OCI-M1 (cell line): ENCODE measurements around the gene COTL1.
"Not testable (repeated sequence)": the region's sequence is repeated elsewhere in the genome, so short reads cannot be mapped to it uniquely, and the experiment has no call there.

Experiments
- DNase-seq: peaks from one replicate; lab custom pipeline; 2025; lab: John Stamatoyannopoulos, UW

Gene COTL1

DNA sequence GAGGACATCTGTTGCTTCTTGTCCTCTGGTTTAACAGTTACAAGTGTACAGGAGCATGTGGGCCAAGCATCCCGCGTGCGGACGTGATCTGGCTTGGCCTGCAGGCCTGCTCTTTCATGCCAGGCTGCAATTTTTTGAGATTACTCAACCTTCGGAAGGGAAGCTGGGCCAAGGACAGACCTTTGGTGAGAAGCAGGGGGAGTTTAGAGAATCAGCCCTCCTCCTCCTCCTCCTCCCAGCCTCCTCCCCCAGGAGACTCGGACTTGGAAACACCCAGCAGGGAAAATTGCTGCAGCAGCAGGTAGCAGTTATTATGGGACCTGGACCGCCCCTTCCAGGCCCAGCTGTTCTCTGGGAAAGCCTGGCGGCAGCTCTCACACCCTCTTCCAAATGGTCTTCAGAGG is 25.3 kb upstream of the COTL1 start:
- DNase-seq, result no peak

DNA sequence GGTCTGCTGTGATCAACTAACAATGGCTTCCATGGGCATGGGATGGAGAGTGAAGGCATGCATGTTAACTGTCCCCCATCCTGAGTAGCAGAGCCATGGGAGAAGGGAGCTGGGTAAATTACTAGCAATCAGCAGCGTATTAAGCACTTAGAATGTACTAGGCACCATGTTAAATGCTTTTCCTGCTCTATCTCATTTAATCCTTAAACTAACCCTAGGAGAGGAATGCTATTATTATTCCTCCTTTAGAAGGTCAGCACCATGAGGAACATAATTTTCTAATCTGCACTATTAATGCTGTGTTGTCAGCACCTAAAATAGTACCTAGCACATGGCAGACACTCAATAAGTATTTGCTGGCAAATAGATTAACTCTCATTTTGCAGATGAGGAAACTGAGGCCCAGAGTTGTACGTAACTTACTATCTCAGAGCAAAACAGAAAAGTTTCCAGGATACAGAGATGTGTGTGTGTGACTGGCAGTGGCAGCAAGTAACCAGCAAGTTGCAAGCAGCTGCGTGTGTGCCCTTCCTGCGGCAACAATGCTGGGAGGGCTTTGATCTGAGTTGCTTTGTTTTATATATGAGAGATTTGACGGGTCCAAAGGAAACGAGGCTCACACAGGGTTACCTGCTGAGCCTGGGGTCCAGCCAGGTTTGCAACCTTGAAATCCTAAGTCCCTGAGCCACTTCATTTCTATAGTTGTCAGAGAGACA is 23.9 kb upstream of the COTL1 start:
- no peak for DNase-seq

DNA sequence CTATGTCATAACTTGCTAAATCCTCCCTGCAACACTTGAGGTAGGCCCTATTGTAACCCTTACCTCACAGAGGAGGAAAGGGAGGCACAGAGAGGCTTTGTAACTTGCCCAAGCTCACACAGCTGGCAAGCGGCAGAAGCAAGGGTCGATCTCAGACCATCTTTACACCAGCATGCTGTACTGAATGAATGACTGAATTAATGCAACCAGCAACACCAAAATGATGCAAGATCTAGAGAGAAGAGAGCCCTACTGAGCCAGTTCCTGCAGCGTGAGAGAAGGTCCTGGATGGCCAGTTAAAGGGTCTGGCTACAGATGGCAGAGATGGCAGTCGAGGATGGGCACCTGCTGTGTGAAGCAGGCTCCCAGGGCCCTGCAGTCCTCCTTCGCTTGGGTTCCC is 22.3 kb upstream of the COTL1 start:
- no peak for DNase-seq

DNA sequence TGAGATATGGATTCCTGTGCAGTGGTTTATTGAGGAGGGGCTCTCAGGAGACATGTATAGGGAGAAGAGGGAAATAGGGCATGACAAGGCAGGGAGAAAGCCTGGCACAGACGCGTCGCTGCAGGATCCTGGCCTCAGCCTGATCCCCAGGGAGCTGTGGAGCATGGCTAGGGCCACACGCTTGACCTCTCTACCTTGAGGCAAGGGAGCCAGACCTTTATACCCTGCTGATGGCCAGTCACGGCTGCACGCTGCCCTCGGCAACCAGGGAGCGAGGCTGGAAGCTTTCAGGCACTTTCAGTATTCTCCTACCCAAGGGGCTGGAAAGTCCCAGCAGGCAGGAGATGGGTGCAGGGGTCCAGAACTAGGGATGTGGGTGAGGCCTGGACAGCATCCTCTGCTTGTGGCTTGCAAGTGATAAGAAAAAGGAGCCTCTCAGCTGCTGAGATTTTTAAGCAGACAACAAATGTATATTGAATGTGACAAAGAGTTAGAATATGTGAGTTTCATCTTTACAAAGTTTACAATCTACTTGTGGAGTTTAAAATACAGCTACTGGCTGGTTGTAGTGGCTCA is 20.4 kb upstream of the COTL1 start:
- no peak for DNase-seq

DNA sequence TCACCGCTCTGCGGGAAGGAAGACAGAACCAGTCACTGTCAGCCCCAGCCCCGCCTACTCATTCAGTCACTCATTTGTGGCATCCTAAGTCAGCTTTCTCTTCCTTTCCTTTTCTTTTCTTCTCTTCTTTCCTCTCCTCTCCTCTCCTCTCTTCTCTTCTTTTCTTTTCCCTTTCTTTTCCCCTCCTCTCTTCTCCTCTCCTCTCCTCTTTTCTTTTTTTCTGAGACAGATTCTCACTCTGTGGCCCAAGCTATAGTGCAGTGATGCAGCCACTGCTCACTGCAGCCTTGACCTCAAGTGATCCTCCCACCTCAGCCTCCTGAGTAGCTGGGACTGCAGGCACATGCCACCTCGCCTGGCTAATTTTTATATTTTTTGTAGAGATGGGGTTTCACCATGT is 19.8 kb upstream of the COTL1 start:
- DNase-seq, result no peak

DNA sequence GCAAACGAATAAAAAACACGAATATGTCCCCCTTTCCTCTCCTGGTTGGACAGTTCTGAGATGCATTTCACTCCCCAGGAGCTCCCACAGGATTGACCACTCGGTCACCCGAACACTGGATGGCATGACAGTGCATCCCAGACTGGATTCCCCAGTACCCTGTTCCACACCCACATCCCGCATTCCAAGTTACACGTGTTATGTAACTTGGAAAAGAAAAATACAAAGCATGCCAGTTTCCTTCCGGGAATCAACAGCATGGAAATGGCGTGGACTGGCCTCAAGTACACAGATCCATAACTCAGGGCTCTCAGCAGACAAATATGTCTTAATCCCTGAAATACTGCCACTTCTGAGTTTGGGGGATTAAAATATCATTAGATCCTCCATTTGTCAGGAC is 17.8 kb upstream of the COTL1 start:
- no peak for DNase-seq

DNA sequence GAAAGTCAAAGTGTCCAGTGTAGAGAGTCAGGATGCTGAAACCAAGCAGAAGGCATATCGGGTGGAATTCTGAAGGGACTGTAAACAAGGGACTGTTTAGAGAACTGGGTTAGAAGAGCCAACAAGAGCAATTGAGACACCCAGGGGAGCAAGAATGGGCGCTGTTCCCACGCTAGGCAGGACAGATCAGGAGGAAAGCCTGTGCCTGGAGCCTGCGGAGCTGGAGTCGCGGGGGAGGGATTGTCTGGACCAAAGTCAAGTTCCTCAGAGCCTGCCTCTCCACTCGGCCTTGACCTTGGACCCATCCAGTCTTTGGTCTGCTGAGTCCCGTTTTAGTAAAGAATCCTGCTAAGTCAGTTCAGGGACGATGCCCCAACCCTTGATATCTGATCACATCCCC is 15.7 kb upstream of the COTL1 start:
- DNase-seq, result no peak

DNA sequence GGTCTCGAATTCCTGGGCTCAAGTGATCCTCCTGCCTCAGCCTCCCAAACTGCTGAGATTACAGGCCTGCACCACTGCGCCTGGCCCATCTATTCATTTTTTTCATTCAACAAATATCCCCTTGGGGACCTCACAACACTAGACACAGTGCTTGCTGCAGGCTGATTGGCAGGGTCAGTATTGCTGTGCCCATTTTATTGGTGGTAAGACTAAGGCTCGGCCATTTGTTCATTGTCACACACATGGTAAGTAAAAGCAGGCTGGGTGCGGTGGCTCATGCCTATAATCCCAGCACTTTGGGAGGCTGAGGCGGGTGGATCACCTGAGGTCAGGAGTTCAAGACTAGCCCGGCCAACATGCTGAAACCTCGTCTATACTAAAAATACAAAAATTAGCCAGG is 15.0 kb upstream of the COTL1 start:
- DNase-seq, result not testable (repeated sequence)

DNA sequence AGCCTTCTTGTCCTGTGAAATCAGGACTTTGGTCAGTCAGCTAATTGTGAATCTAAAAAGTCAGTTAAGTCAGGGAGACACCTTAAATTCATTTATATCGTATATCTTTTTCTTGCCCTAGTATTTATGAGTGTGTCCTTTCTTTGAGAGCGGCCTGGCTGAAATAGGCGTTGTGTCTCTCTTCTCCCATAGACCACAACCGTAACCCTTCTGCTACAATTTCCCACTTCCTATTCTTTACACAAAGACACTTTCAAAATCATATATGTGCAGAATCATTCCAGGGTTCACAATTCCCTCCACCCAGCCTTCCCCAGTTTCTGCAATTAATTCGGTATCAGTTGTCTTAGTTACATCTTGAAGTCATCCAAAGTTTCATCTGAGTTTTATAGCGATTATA is 14.0 kb upstream of the COTL1 start:
- DNase-seq, result no peak

DNA sequence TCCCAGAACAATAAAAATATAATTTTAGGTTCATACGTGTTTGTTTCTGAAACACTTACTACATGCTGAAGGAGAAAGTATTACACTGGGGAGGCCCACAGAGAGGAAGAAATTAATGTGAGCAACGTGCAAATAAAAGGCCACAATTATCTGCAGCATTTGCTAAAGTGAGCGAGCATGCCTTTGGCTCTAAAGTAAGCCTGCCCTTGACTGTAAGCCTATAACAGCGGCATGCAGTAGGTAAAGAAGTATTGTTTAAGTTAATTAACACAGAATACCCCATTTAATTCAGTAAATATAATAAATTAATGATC is 13.2 kb upstream of the COTL1 start:
- DNase-seq, result no peak

DNA sequence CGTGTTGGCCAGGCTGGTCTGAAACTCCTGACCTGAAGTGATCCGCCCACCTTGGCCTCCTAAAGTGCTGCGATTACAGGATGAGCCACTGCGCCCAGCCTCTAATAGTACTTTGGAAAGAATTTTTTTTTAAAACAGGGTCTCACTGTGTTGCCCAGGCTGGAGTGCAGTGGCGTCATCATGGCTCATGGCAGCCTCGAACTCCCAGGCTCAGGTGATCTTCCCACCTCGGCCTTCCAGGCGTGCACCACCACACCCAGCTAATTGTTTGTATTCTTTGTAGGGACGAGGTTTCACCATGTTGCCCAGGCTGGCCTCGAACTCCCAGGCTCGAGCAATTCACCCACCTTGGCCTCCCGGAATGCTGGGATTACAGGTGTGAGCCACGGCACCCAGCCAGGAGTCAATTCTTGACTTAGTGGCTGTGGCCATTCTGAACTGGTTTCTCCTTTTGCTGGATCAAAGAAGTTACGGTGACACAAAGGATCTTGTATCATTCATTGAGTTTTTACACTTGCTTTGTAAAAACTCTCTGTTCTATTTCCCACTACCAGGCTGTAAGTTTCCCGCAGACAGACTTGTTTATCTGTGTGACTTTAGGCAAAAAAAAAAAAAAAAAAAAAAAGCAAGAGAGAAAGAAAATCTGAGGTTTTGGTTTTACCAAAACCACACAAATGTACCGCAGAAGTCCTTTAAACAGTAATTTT is 12.7 kb upstream of the COTL1 start:
- no peak for DNase-seq

DNA sequence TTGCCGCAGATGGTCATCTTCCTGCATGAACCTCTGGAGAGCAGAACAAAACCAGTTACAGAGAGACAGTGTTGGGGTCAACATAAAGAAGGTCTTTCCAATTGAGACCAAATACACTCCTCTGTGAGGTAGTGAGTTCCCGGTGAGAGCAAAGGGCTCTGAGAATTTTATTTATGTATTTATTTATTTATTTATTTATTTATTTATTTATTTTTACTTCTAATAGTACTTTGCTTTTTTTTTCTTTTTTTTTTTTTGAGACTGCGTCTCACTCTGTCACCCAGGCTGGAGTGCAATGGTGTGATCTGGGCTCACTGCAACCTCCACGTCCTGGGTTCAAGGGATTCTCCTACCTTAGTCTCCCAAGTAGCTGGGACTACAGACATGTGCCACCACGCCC is 12.1 kb upstream of the COTL1 start:
- DNase-seq, result no peak

DNA sequence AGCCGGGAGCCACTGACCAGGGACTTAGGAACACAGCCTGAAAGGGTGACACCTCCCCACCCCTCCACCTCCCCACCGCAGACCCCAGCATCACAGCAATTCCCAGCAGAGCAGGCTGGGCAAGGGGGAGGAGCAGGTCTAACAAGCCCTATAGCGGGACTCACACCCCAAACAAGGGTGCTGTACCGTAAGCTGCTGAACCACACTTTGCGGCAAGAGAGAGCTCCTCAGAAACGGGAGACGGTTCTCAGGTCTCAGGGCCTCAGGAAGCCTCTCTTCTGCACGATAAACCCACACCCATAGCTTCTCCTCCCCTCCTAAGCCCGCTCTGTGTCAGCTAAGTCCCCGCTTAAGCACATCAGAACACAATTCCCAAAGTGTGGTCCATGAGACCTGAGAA is 11.7 kb upstream of the COTL1 start:
- DNase-seq, result no peak

DNA sequence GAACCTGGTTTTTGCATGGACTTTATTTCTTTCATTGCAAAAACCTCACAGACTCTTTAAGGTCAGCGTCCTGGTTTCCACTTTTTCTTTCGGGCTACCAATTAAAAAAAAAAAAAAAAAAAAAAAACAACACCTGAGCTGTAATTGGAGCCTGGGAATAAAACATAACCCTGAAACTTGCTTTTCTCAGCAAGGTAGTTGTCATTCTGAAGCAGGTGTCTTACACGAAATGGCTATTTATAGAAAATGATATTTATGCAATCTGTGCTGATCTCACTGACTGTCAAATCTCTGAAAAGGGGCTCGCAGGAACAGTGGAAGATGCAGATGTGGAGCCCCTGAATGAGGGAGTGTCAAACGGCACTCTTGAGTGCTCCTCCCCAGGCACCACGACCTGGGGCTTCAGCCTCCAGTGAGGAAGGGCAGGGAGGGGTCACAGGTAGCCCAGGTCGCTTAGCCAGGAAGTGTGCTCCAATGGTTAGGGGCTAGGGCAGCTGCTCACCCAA is 10.4 kb upstream of the COTL1 start:
- DNase-seq, result no peak

DNA sequence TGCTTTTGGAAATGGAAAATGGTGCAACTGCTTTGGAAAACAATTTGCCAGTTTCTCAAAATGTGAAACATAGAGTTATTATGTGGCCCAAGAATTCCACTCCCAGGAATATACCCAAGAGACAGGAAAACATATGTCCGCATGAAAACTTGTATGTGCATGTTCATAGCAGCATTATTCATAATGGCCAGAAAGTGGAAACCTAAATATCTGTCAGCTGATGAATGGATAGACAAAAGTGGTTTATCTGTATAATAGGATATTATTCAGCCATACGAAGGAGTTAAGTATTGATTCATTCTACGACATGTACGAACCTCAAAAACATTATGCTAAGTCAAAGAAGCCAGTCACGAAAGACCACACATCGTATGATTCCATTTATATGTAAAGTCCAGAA is 7.7 kb upstream of the COTL1 start:
- DNase-seq, result no peak

DNA sequence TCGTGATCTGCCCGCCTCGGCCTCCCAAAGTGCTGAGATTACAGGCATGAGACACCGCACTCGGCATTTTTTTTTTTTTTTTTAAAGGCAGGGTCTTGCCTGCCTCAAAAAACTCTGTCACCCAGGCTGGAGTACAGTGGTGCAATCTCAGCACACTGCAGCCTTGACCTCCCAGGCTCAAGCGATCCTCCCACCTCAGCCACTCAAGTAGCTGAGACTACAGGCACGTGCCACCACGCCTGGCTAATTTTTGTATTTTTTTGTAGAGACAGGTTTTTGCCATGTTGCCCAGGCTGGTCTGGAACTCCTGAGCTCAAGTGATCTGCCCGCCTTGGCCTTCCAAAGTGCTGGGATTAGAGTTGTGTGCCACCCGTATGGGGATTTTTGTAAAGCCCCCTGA is 3.0 kb upstream of the COTL1 start:
- DNase-seq, result not testable (repeated sequence)

DNA sequence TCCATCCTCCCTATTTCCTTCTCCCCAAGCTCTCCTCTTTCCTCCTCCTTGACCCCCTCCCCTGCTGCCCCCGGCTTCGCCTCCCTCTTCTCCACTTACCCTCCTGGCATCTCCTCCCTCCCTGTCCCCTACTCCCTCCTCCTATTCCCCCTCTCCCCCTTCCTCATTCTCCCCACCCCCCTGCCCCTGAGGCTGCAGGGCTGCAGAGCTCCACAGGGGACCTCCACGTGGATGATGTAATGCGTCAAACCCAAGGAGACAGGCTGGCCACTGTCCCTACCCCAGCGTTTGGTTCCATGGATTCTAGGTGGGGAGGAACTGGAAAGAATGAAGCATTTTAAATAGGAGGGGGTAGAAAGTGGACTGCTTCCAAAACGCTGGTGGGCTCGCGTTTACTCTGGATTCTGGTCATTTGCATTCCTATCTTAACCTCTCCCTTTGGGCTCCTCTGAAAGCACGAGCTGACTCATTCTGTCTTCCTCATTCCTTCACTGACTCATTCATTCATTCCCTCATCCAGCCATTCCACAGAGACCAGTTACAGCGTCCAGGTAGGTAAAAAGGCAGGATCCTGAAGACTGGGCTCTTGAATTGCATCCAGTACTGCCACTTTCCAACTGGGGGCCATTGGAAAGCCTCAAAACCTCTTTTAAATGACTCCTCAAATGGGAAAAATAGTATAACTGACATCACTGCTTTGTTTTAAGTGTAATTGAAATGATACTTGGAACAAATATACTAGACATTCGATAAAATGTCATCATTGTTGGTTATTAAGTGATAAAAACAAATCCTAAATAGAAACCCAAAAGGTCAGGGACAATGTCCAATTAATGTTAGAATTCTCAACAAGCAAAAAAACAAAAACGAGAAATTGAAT is 943 bp upstream of the COTL1 start:
- peak; percentile 79 for DNase-seq

DNA sequence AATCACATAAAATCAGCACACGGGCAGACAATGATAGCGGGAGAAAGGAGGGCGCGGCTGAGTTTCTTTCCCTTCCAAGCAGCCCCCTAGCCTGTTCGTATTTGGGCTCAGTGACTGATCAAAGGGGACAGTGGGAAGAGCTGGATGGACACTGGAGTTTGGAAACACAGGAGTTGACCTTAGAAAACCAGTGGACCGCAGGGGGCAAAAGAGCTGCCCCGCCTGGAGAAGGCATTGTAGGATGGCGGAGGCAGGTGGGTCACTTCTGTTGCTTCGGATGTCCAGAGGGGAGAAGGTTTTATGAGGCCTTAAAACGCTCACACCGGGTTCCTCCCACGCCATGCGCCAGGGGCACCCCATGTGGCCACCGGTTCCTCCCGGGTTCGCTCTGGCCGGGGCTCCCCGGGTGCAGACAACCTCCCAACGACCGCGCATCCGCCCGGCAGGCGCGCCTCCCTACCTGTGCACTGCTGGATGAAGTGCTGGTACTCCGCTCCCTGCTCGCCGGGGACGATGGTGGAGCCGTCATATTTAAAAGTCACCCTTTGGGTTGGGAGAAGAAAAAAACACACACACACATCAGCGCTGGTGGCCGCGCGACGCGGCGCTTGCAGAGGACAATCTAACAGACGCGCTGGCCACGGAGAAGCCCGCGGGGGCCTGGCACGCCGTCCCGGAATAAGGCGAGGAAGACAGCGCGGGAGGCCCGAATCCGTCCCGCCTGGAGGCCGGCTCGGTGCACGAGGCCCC is 662 bp downstream of the COTL1 start:
- DNase-seq, result no peak

DNA sequence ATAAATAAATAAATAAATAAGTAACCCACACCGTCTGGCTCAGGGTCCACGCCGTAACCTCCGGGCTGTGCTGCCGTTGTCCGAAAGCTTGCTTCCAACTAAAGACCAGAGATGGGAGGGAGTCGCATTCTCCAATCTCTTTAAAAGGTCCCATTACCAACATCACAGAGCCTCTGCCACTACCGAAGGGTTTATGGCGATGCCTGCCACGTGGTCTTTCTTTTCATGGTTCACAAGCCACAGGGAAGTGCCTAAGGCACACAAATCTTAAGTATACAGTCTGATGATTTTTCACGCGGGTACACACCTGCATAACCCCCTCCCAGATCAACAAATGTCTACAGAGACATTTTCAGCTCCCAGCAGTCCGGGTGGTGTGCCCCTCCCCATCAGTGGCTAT is 1.4 kb downstream of the COTL1 start:
- peak; percentile 24 for DNase-seq

DNA sequence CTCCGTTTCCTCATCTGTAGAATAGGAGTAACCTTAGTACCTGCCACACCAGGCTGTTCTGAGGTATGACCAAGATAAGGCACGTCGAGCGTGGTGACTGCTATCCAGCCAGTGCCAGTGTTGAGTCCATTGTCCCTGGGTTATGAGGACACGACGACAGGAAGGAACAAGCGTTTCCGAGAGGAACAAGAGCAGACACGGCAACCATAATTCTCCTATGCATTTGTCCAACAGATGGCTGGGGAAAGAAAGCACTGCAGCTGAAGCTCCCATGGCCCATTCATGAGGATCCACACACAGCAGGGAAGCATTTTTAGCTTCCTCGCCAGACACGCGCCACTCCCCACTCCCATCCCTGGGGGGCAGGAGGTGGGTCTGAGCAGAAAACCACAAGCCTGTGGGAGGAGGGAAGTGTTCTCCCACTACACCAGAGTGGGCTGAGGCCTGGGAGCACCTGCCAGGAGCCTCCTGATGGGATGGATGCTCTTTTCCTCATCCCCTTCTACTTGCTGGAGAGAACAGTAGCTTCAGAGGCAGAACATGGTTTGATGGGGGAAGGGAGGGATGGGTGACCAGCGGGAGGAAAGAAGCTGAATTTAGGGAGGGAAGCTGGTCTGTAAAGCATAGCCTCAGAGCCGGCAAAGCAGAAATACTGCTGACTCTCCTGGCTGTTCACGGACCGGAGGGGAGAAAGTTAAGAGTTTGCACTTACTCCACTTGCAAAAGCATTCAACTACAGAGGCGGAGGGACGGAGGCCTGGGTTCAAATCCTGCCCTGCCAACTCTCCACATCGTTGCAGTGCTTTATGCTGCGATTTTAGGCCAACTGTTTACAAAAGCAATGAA is 2.7 kb downstream of the COTL1 start:
- no peak for DNase-seq

DNA sequence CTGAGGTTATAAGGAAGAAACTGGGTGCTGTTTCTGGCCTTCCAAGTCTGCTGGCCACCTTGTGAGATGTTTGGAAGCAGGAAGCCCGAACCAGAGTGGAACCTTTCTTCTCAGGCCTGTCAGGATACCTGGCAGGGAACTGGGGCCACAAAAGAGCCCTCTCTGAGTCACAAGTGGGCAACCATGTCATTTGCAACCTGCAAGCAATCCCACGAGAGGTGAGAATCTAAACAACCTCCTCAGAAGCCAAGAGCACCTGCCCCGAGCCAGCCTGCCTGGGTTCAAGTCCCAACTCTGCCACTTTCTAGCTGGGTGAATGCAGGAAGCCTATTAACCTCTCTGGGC is 3.3 kb downstream of the COTL1 start:
- no peak for DNase-seq
